ENCODE data around the gene GALNT1.

GALNT1 gene

GRCh38 chr18:35618289-35618688, 36.7 kb downstream of the GALNT1 start:
- no peak overlapping the region for H3K4me3 ChIP-seq (ENCODE audit: low read depth, low read length)
- no peak for TF ChIP-seq CTCF (IDR thresholded peaks at IDR 0.05; ENCODE audit: low read depth, low read length)

GRCh38 chr18:35618696-35619095, 37.2 kb downstream of the GALNT1 start:
- H3K4me3 ChIP-seq (ENCODE audit: low read depth, low read length), result peak overlapping the region; percentile 11; the same call in 1 of the 2 replicates
- TF ChIP-seq CTCF (IDR thresholded peaks at IDR 0.05; ENCODE audit: low read depth, low read length), result no peak

GRCh38 chr18:35619464-35619863, 37.9 kb downstream of the GALNT1 start:
- H3K4me3 ChIP-seq (ENCODE audit: low read depth, low read length), result no peak overlapping the region
- no peak for TF ChIP-seq CTCF (IDR thresholded peaks at IDR 0.05; ENCODE audit: low read depth, low read length)

GRCh38 chr18:35619941-35620340, 38.4 kb downstream of the GALNT1 start:
- TF ChIP-seq CTCF (IDR thresholded peaks at IDR 0.05; ENCODE audit: low read depth, low read length), result no peak
- no peak overlapping the region for H3K4me3 ChIP-seq (ENCODE audit: low read depth, low read length)

- no peak for TF ChIP-seq CTCF (IDR thresholded peaks at IDR 0.05; ENCODE audit: low read depth, low read length)
These were observed 39.2 kb downstream of the GALNT1 start for GRCh38 chr18:35620765-35621164.

GRCh38 chr18:35623255-35623654, 41.7 kb downstream of the GALNT1 start:
- no peak for TF ChIP-seq CTCF (IDR thresholded peaks at IDR 0.05; ENCODE audit: low read depth, low read length)
- H3K4me3 ChIP-seq (ENCODE audit: low read depth, low read length), result no peak overlapping the region

More at GRCh38 chr18:35620765-35621164, 39.2 kb downstream of the GALNT1 start:
- H3K4me3 ChIP-seq (ENCODE audit: low read depth, low read length), result no peak overlapping the region

- TF ChIP-seq CTCF (IDR thresholded peaks at IDR 0.05; ENCODE audit: low read depth, low read length), result no peak
These were observed 42.6 kb downstream of the GALNT1 start for GRCh38 chr18:35624146-35624545.

More at GRCh38 chr18:35624146-35624545, 42.6 kb downstream of the GALNT1 start:
- H3K4me3 ChIP-seq (ENCODE audit: low read depth, low read length), result no peak overlapping the region
